GM10248 (cell line): ENCODE data around the gene HHIPL1.

ENCODE experiments used
- CTCF ChIA-PET: fragments of 300-600 bp; sonication (Branson Sonifier 250); formaldehyde crosslinking; extraction: SDS; loops from one replicate; lab custom pipeline; 2021; ENCODE audit warnings: antibody characterized with exemption; lab: Yijun Ruan, JAX
- POLR2A ChIA-PET: fragments of 350-650 bp; sonication (Branson Sonifier 250); formaldehyde crosslinking; extraction: SDS; loops from one replicate; lab custom pipeline; 2020; ENCODE audit warnings: antibody characterized with exemption; lab: Yijun Ruan, JAX
- DNase-seq: peaks from one replicate; pipeline ENCODE4 v3.0.0; 2012; ENCODE audit errors: extremely low spot score
- CTCF ChIP-seq: IDR thresholded peaks from 2 replicates; pipeline ENCODE4 v1.5.1; 2012; ENCODE audit warnings: mild to moderate bottlenecking, low read depth; ENCODE audit errors: extremely low read depth, missing control alignments, control extremely low read depth

Gene HHIPL1

DNA sequence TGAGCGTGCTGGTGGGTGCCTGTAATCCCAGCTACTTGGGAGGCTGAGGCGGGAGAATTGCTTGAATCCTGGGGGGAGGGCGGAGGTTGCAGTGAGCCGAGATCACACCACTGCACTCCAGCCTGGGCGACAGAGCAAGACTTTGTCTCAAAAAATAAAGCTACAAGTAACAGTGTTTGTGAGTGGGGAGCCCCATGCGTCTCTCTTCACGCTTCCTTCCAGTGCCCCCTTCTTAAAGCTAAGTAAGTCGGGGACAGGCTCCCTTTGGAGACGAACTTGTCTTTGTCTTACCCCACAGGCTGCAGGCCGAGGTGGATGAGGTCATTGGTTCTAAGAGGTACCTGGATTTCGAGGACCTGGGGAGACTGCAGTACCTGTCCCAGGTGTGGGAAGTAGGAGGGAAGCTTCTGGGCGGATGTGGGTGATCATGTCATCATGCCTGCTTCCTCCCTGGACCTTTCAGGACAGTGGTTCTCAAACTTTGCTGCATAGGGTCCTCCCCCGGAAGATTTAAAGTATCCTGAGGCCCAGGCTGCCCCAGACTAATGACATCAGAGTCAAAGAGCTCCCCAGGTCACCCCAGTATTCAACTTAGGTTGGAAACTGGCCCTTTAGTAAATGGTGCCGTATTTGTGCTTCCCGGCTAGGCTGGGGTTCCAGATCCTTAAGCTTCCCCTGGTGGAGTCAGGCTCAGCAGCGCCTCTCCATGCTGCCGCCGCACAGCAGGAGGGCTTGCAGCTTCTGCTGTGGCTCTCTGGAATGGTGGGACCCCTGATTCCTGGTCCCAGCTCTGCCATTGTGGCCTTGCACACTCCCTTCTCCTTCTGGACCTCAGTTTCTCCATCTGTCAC lies 76.2 kb downstream of the HHIPL1 start:
- CTCF ChIA-PET = interaction anchor here (1.3 kb wide), 1 partner anchor 9 kb away, joined by 8 read pairs; no protein-coding TSS in a partner anchor
- no peak for DNase-seq
- no peak for TF ChIP-seq CTCF
- POLR2A ChIA-PET = no interaction called here

DNA sequence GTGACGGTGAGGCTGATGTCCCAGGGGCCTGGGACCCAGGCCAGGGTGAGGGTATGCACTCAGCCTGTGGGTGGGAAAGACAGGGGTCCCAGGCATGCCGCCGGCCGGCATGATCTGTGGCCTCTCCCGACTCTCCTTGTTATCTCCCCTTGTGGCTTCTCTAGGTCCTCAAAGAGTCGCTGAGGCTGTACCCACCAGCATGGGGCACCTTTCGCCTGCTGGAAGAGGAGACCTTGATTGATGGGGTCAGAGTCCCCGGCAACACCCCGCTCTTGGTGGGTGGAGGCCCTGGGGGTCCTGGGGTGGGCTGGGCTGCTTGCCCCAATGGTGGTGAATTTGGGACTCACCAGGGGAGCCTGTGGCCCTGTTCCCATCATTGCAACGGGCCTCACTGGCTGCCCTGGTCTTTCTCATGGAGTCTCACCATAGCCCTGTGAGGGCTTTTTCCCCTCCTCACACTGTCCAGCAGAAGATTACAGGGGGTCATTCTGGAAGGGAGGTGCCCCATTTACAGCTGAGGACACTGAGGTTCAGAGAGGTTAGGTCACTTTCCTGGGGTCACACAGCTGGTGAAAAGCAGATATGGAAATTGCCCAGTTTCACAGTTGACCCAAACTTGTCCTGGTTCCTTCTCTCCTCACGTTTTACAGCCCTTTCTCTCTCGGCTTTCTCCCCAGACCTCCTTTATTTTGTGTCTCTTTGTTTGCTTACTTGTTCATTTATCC lies 77.0 kb downstream of the HHIPL1 start:
- ChIA-PET CTCF (interaction anchor here (1.3 kb wide), 1 partner anchor 9 kb away, joined by 8 read pairs; no protein-coding TSS in a partner anchor), POLR2A (no interaction called here)
- no peak for TF ChIP-seq CTCF
- no peak for DNase-seq

DNA sequence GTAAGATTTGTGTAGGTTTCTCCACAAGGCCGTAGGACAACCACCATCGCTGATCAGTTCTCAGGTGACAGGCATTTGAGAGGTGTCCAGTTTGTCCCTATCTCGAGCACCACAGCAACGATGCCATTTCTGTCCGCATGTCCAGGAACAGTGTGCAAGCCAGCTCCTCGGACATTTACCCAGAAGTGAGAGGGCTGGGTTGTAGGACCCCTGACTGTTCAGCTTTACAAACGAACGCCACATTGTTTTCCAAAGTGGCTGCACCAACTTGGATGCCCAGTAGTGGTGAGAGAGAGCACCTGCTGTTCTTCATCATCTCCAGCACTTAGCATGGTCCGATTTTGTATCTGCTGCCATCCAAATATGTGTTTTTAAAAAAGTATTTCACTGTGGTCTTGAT lies 77.8 kb downstream of the HHIPL1 start:
- ChIA-PET POLR2A (no interaction called here), CTCF (no interaction called here)
- no peak for DNase-seq
- no peak for TF ChIP-seq CTCF

- no peak for DNase-seq
- no peak for TF ChIP-seq CTCF
- CTCF ChIA-PET = no interaction called here
- POLR2A ChIA-PET = no interaction called here
Observed at GRCh38 chr14:99724196-99724891, 79.4 kb downstream of the HHIPL1 start.

GRCh38 chr14:99724939-99725773 lies 80.2 kb downstream of the HHIPL1 start:
- TF ChIP-seq CTCF = no peak
- ChIA-PET CTCF (interaction anchor here (0.9 kb wide), 1 partner anchor 10 kb away, joined by 3 read pairs; no protein-coding TSS in a partner anchor), POLR2A (no interaction called here)
- no peak for DNase-seq
